Stimulated activated CD4-positive, alpha-beta T cell treated with anti-CD3 and anti-CD28 coated beads, Interleukin-4, amount 100 ng/mL, for 4 hours (primary cell): Measurements from ENCODE around the gene LHFPL2.

Experiments used
- DNase-seq, 2 experiments: peaks; one replicate each; pipeline ENCODE4 v3.0.0-alpha.2; 2020

The LHFPL2 gene

DNA sequence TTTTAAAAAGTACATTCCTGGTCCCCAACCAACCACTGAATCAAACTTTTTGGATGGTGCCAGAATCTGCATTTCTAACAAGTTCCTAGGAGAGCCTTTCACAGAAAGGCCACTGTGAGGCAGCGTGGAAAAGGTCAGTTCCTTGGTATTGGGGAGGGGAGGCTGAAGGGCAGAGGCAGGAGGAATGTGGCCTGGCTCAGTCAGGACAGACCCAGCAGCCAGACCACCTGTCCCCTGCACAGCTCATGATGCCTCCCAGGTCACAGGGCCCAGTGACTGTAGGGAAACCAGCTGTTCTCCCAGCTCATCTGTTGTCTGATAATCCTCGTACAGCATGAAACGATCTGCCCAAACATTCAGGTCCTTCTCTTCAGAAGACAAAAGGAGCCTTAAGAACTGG lies 132.9 kb downstream of the LHFPL2 start:
- no peak for DNase-seq

- no peak for DNase-seq
Observed at GRCh38 chr5:78514427-78515330, 133.9 kb downstream of the LHFPL2 start.

- DNase-seq = no peak
Observed at GRCh38 chr5:78513441-78513840, 135.1 kb downstream of the LHFPL2 start.

DNA sequence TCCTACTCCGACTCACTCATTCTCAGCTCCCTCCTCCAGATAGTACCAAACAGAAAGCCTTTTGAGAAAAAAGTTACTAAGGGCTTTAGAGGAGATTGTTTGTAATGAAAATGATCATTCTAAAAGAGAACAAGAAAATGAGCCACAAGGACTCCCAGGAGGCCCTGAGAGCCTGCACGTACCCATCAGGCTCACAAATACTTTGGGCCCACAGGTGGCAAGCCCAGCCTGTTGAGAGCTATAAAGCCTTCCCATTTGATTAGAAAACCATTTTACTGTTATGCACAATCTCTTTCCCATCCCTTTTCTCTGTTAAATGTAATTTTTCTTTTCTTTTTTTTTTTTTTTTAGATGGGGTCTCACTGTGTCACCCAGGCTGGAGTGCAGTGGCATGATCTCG lies 136.1 kb downstream of the LHFPL2 start:
- no peak for DNase-seq

- no peak for DNase-seq
Observed at GRCh38 chr5:78511121-78511906, 137.3 kb downstream of the LHFPL2 start.

DNA sequence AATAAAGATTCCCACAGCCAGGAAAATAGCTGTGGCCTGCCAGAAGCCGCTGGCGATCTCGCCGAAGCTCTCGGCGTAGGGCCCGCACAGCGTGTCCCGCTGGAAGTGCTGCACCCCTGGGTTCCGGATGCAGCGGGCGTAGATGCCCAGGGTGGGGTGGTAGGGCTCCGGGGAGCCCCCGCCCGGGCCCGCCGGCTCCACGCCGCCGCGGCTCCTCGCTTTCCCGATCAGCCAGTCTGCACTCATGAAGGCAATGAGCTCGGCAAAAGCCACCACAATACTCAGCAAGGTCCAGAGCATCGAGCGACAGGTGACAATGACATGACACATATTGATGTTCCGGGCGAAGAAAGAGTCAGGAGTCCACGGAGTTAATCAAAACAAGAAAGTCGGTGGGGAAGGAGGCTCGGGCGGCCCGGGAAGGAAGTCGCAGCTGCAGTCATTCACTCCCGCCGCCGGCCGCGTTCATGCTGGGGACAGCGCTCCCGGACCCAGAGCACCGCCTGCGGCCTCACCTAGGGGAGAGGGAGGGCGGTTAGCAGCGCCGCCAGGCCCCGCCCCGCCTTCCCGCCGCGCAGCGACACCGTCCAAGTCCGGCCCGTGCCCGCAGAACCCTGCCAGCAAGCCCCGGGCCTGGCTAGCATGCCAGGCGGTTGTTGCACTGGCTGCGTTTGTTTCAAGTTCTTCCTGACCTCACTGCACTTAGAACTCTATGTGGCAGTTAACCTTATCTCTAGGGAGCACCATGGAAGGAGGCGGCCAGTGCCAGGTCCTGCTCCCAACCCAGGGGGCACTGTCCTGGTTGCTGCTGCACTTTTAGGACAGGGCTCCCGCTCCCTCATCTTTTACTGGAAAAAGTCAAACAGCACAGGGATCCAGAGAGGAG lies 138.4 kb downstream of the LHFPL2 start:
- DNase-seq = peak; percentile 2 to 24

DNA sequence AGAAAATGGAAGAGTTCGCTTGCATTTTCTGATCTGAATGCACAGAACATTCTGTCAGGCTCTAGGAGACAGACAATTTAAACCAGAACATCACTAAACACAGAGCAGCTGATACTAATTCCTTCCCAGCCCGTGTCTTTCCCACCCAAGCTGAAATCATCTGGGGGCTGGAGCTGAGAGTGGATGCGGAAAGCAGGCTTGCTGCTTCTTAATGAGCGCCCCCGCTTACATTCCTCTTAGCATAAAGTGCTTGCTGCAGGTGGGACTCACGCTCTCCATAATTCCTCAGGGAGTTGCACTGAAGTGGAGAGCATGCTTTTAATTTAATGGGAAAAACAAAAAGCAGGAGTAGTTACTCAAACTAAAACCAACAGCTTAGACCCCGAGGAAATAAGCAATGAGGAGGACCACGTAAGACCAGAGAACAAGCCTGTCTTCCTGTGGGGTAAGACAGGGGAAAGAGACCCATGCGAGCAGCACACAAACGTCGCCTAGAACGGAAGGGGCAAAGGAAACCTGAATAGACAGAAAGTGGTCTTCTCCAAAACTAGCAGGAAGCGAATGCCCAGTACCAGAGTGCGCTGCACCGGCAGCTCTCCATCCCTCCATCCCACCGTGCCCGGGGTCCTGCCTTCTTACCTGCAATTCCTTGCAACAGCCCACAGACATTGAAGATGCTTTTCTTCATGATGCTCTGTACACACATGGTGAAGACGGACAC lies 139.3 kb downstream of the LHFPL2 start:
- no peak for DNase-seq

- no peak for DNase-seq
Observed at GRCh38 chr5:78508186-78508765, 140.3 kb downstream of the LHFPL2 start.

GRCh38 chr5:78507531-78507930 lies 141.0 kb downstream of the LHFPL2 start:
- DNase-seq = no peak

- no peak for DNase-seq
Observed at GRCh38 chr5:78506261-78507024, 142.1 kb downstream of the LHFPL2 start.

DNA sequence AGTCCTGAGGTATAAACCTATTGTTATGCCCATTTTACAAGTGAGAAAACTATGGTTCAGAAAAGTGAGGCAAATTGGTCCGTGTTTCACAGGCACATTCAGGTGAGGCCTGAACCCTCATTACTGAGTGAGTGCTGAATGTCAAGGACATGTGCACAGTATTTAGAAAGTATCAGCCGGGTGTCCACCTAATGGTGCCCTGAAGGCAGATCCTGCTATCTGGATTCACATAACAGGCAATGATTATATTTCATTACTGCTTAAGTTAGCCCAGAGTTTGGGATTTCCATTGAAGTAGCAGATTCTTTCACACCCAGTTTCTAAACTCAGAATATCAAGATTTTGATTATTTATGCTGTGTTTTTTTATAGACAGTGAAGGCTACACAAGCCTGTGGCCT lies 142.7 kb downstream of the LHFPL2 start:
- no peak for DNase-seq

GRCh38 chr5:78504704-78505677 lies 143.6 kb downstream of the LHFPL2 start:
- no peak for DNase-seq

DNA sequence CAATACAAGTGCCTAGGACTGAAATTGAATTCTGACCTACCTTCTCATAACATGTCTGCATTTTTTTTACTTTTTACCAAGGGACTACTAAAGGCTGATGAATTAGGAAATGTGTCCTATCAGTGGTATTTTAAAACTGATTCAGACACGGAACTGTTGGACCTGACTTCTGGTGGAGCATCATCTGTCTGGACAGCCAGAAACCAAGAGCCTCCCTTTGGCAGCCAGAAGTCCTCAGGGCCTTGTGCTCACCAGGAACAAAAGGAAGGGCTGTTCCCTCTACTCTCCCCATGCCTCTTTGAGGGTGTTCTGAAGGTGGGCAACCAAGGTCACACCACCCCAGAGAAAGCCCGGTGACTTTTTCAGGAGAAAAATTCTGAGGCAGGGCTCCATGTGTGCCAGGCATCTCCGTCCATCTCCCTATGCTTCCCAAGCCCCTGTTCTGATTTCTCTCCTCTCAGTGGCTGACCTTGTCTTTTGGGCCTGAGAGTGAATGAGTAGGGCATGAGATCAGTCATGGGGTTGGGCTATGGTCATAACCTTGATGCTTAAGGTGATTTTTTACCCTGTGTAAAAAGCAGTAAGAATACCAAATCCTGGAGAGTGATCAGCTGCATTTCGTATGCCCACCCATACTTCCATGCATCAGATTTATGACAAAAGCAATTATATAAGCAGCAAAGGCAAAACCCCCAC lies 144.5 kb downstream of the LHFPL2 start:
- DNase-seq = no peak

GRCh38 chr5:78501411-78502352 lies 146.9 kb downstream of the LHFPL2 start:
- no peak for DNase-seq

GRCh38 chr5:78500871-78501270 lies 147.7 kb downstream of the LHFPL2 start:
- no peak for DNase-seq

DNA sequence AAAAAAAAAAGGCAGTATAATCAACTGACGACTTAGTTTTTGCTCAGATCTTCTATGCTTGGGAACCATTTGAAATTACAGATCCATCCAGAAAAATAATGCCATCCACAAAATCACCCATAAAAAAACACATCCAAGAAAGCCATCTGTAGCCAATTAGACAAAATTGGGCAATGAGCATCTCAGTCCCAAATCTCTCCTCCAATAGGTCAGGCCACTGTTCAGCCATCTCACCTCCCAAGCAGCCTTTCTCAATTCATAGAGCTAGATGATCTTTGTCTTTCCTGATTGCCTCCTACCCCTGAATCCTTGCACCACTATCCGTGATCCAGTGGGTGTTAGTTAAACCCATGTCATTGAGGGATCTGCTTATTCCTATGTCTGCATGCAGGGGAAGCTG lies 148.5 kb downstream of the LHFPL2 start:
- DNase-seq = no peak

DNA sequence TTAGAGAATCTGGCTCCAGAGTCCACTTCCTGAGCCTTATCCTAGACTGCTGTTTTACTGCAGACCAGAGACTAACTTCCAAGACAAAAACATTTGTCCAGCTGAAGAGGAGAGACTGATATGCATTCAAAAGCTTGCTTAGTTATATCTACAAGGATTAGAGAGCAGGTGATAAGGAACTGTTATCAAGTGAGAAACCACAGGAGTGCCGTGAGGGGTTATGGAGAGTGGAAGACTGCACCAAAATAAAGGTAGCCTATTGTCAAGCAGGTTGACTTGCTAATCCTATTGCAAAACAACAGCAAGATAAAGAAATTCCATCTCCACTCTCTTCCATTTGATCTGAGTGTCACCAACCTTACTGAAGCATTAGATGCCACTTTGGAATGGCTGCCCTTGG lies 149.1 kb downstream of the LHFPL2 start:
- DNase-seq = no peak
